H1 (cell line): ENCODE data around the gene CALCOCO2. TPM values are rescaled to one million over a fixed set of nuclear protein-coding genes. Genes with fewer than 3 reads are reported as not detected.

Experiments
- BACH1 ChIP-seq: IDR thresholded peaks from 2 replicates; pipeline ENCODE4 v1.6.1; 2012; ENCODE audit warnings: low read length, improper control_type of control experiment
- BRCA1 ChIP-seq: IDR thresholded peaks from 2 replicates; pipeline ENCODE4 v1.6.1; 2012; ENCODE audit warnings: low read depth, low read length, improper control_type of control experiment
- CBX8 ChIP-seq: fragments of 300-800, 300-1000 bp; sonication (generic); IDR thresholded peaks from 2 replicates; pipeline ENCODE4 v1.7.1; 2016; ENCODE audit warnings: low read depth, low read length, borderline replicate concordance
- POLR2AphosphoS5 ChIP-seq: IDR thresholded peaks from 2 replicates; pipeline ENCODE4 v1.6.1; 2011; ENCODE audit warnings: low read depth, low read length
- SAP30 ChIP-seq: fragments of 300-600 bp; sonication (generic); IDR thresholded peaks from 2 replicates; pipeline ENCODE4 v1.7.1; 2012; ENCODE audit warnings: low read length, moderate library complexity, mild to moderate bottlenecking, inconsistent platforms; ENCODE audit not compliant: insufficient read depth, insufficient replicate concordance
- SIN3A ChIP-seq, 2 experiments: IDR thresholded peaks in 1 of 2; conservative IDR thresholded peaks in 1 of 2; 2 replicates each; pipeline ENCODE4 v1.6.1; 2011 to 2012; ENCODE audit warnings: low read length in 2 of 2, improper control_type of control experiment in 1 of 2, low read depth in 1 of 2, mild to moderate bottlenecking in 1 of 2
- SIX5 ChIP-seq: IDR thresholded peaks from 2 replicates; pipeline ENCODE4 v1.6.1; 2011; ENCODE audit warnings: mild to moderate bottlenecking, low read depth, low read length
- ZNF274 ChIP-seq: IDR thresholded peaks from 2 replicates; pipeline ENCODE4 v1.7.0; 2012; ENCODE audit warnings: low read length, borderline replicate concordance; ENCODE audit errors: extremely low read depth
- polyA plus RNA-seq, 7 experiments: library from polyadenylated mRNA; depleted of rRNA in 3 of 7; stranded (reverse) in 5 of 7; unstranded in 2 of 7; fragments of >200 nt in 5 of 7; fragments of 200-250 nt in 2 of 7; gene quantifications; 1 replicate in 5 of 7; 2 replicates in 1 of 7; 4 replicates in 1 of 7; pipeline versions ENCODE4 v1.2.1 to v1.2.3, GENCODE V29; 2011 to 2013; ENCODE audit warnings: missing spikeins in 2 of 7, mixed read lengths in 2 of 7
- total RNA-seq: library from RNA; stranded (reverse); fragmentation: NEBNext Ultra II Directional; extraction: Animal tissue kit (Norgen Biotek cat#: 25700); gene quantifications from 2 replicates; pipeline ENCODE4 v1.2.1, GENCODE V29; 2021
- TF ChIP-seq, protein P1 (sequence below): fragments of 300-600 bp; sonication (generic); IDR thresholded peaks from 2 replicates; pipeline ENCODE4 v1.7.1; 2012; ENCODE audit warnings: low read length, moderate library complexity, mild to moderate bottlenecking, inconsistent platforms; ENCODE audit not compliant: insufficient replicate concordance

CALCOCO2 gene
- total and polyA plus RNA-seq, 2 of the 8 experiments (the other 6 are each of a cell fraction or from before 2014, with no cell fraction given): 12.1 to 31.8 TPM

GRCh38 chr17:48910370-48910769 lies 79.5 kb downstream of the CALCOCO2 start (continued):
- TF ChIP-seq, protein P1, sequence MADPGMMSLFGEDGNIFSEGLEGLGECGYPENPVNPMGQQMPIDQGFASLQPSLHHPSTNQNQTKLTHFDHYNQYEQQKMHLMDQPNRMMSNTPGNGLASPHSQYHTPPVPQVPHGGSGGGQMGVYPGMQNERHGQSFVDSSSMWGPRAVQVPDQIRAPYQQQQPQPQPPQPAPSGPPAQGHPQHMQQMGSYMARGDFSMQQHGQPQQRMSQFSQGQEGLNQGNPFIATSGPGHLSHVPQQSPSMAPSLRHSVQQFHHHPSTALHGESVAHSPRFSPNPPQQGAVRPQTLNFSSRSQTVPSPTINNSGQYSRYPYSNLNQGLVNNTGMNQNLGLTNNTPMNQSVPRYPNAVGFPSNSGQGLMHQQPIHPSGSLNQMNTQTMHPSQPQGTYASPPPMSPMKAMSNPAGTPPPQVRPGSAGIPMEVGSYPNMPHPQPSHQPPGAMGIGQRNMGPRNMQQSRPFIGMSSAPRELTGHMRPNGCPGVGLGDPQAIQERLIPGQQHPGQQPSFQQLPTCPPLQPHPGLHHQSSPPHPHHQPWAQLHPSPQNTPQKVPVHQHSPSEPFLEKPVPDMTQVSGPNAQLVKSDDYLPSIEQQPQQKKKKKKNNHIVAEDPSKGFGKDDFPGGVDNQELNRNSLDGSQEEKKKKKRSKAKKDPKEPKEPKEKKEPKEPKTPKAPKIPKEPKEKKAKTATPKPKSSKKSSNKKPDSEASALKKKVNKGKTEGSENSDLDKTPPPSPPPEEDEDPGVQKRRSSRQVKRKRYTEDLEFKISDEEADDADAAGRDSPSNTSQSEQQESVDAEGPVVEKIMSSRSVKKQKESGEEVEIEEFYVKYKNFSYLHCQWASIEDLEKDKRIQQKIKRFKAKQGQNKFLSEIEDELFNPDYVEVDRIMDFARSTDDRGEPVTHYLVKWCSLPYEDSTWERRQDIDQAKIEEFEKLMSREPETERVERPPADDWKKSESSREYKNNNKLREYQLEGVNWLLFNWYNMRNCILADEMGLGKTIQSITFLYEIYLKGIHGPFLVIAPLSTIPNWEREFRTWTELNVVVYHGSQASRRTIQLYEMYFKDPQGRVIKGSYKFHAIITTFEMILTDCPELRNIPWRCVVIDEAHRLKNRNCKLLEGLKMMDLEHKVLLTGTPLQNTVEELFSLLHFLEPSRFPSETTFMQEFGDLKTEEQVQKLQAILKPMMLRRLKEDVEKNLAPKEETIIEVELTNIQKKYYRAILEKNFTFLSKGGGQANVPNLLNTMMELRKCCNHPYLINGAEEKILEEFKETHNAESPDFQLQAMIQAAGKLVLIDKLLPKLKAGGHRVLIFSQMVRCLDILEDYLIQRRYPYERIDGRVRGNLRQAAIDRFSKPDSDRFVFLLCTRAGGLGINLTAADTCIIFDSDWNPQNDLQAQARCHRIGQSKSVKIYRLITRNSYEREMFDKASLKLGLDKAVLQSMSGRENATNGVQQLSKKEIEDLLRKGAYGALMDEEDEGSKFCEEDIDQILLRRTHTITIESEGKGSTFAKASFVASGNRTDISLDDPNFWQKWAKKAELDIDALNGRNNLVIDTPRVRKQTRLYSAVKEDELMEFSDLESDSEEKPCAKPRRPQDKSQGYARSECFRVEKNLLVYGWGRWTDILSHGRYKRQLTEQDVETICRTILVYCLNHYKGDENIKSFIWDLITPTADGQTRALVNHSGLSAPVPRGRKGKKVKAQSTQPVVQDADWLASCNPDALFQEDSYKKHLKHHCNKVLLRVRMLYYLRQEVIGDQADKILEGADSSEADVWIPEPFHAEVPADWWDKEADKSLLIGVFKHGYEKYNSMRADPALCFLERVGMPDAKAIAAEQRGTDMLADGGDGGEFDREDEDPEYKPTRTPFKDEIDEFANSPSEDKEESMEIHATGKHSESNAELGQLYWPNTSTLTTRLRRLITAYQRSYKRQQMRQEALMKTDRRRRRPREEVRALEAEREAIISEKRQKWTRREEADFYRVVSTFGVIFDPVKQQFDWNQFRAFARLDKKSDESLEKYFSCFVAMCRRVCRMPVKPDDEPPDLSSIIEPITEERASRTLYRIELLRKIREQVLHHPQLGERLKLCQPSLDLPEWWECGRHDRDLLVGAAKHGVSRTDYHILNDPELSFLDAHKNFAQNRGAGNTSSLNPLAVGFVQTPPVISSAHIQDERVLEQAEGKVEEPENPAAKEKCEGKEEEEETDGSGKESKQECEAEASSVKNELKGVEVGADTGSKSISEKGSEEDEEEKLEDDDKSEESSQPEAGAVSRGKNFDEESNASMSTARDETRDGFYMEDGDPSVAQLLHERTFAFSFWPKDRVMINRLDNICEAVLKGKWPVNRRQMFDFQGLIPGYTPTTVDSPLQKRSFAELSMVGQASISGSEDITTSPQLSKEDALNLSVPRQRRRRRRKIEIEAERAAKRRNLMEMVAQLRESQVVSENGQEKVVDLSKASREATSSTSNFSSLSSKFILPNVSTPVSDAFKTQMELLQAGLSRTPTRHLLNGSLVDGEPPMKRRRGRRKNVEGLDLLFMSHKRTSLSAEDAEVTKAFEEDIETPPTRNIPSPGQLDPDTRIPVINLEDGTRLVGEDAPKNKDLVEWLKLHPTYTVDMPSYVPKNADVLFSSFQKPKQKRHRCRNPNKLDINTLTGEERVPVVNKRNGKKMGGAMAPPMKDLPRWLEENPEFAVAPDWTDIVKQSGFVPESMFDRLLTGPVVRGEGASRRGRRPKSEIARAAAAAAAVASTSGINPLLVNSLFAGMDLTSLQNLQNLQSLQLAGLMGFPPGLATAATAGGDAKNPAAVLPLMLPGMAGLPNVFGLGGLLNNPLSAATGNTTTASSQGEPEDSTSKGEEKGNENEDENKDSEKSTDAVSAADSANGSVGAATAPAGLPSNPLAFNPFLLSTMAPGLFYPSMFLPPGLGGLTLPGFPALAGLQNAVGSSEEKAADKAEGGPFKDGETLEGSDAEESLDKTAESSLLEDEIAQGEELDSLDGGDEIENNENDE: no peak
- no peak for TF ChIP-seq POLR2AphosphoS5
- no peak for TF ChIP-seq BRCA1
- TF ChIP-seq SAP30: no peak
- no peak for TF ChIP-seq SIX5
- no peak for TF ChIP-seq BACH1
- TF ChIP-seq CBX8: no peak
- no peak for TF ChIP-seq SIN3A (conservative IDR thresholded peaks at IDR 0.05 in 1 of 2, IDR thresholded peaks at IDR 0.05 in 1 of 2; ENCODE audit: low read depth in 1 of 2, low read length in 2 of 2)
- TF ChIP-seq ZNF274: no peak
